Brain microvascular endothelial cell (primary cell): ENCODE measurements around the gene ORAI3.

Experiments
- DNase-seq: peaks from one replicate; pipeline ENCODE4 v3.0.0-alpha.2; 2020
- H3K27ac ChIP-seq: fragments of 250-450 bp; sonication (Bioruptor Pico); 2 replicates; pipeline ENCODE4 v1.5.1; 2020; ENCODE audit warnings: mild to moderate bottlenecking, moderate library complexity
- H3K27me3 ChIP-seq: fragments of 250-450 bp; sonication (Bioruptor Pico); replicated peaks from 2 replicates; pipeline ENCODE4 v1.5.1; 2020; ENCODE audit warnings: mild to moderate bottlenecking
- H3K36me3 ChIP-seq: fragments of 250-450 bp; sonication (Bioruptor Pico); replicated peaks from 2 replicates; pipeline ENCODE4 v1.5.1; 2020; ENCODE audit warnings: mild to moderate bottlenecking
- H3K4me3 ChIP-seq: 2 replicates; pipeline ENCODE4 v1.5.1; 2011; ENCODE audit warnings: low read depth, mild to moderate bottlenecking, control low read depth, low read length, moderate library complexity
- in situ Hi-C: cut with HindIII; loops from 2 replicates; pipeline ENCODE4 v1.10.0; 2017; ENCODE audit warnings: low sequenced_read_pairs, low pct_ligation_motif_present
- TF ChIP-seq, protein P1 (sequence below): IDR thresholded peaks from 2 replicates; pipeline ENCODE4 v1.5.1; 2011; ENCODE audit warnings: low read depth, mild to moderate bottlenecking, moderate library complexity, low read length, control low read depth, inconsistent platforms; ENCODE audit errors: missing control alignments

The ORAI3 gene

DNA sequence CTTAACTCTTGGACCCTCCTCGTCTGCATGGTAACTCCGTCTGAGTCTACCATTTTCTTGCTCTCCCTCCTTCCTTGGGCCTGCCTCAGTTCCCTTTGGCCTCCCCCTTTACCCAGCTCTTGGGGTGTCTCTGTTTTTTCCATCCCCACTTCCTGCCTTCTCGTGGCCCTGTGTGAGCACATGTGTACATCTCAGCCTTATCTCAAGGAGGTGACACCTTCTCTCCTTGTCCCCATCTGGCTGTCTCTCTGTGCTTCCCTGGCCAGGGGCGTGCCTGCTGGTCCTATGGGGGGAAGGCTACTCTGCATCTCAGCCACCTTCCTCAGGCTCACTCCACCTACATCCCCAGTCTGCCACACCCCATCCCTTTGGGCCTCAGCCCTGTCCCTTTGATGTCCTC, 45.9 kb upstream of the ORAI3 start:
- in situ Hi-C loops = no loop called here
- no peaks in the 10 kb centered on the region for H3K36me3 ChIP-seq
- no peak for DNase-seq
- TF ChIP-seq, protein P1, sequence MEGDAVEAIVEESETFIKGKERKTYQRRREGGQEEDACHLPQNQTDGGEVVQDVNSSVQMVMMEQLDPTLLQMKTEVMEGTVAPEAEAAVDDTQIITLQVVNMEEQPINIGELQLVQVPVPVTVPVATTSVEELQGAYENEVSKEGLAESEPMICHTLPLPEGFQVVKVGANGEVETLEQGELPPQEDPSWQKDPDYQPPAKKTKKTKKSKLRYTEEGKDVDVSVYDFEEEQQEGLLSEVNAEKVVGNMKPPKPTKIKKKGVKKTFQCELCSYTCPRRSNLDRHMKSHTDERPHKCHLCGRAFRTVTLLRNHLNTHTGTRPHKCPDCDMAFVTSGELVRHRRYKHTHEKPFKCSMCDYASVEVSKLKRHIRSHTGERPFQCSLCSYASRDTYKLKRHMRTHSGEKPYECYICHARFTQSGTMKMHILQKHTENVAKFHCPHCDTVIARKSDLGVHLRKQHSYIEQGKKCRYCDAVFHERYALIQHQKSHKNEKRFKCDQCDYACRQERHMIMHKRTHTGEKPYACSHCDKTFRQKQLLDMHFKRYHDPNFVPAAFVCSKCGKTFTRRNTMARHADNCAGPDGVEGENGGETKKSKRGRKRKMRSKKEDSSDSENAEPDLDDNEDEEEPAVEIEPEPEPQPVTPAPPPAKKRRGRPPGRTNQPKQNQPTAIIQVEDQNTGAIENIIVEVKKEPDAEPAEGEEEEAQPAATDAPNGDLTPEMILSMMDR = peak; percentile 0
- no peaks in the 10 kb centered on the region for H3K27me3 ChIP-seq
- H3K27ac ChIP-seq = no peak overlapping the region
- H3K4me3 ChIP-seq = no peak overlapping the region

- in situ Hi-C loops = no loop called here
- H3K36me3 ChIP-seq = no peaks in the 10 kb centered on the region
- TF ChIP-seq, protein P1 = no peak
- H3K4me3 ChIP-seq = no peak overlapping the region
- H3K27me3 ChIP-seq = no peaks in the 10 kb centered on the region
- no peak overlapping the region for H3K27ac ChIP-seq
- DNase-seq = no peak
Measured at GRCh38 chr16:30903596-30903995, 45.3 kb upstream of the ORAI3 start.

GRCh38 chr16:30904114-30904780, 44.6 kb upstream of the ORAI3 start:
- Histone ChIP-seq H3K36me3 (no peaks in the 10 kb centered on the region), H3K4me3 (no peak overlapping the region), H3K27ac (no peak overlapping the region), H3K27me3 (no peaks in the 10 kb centered on the region)
- in situ Hi-C loops = no loop called here
- TF ChIP-seq, protein P1 = no peak
- DNase-seq = no peak

DNA sequence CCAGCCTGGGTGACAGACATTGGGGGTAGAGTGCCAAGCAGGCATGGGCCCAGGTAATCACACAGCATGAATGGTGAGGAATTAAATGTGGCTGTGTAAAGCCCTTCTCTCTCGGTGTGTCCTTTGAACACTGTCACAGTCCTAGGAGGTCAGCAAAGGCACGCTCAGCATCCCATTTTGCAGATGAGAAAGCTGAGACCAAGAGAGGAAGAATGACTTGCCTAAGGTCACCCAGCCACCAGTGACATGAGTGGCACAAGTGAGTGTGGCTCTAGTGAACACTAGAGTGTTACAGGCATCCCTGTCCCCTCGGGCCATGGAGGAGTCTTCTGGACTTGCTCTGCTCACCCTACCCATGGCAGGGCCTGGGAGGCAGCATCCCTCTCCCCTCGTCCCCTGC, 41.8 kb upstream of the ORAI3 start:
- no peak for DNase-seq
- H3K36me3 ChIP-seq = no peaks in the 10 kb centered on the region
- H3K27me3 ChIP-seq = no peaks in the 10 kb centered on the region
- in situ Hi-C loops = no loop called here
- no peak overlapping the region for H3K4me3 ChIP-seq
- no peak overlapping the region for H3K27ac ChIP-seq
- TF ChIP-seq, protein P1 = no peak

GRCh38 chr16:30910427-30911029, 38.3 kb upstream of the ORAI3 start:
- Histone ChIP-seq H3K27ac (no peak overlapping the region), H3K4me3 (no peak overlapping the region), H3K27me3 (no peaks in the 10 kb centered on the region), H3K36me3 (no peaks in the 10 kb centered on the region)
- TF ChIP-seq, protein P1 = no peak
- in situ Hi-C loops = no loop called here
- no peak for DNase-seq

DNA sequence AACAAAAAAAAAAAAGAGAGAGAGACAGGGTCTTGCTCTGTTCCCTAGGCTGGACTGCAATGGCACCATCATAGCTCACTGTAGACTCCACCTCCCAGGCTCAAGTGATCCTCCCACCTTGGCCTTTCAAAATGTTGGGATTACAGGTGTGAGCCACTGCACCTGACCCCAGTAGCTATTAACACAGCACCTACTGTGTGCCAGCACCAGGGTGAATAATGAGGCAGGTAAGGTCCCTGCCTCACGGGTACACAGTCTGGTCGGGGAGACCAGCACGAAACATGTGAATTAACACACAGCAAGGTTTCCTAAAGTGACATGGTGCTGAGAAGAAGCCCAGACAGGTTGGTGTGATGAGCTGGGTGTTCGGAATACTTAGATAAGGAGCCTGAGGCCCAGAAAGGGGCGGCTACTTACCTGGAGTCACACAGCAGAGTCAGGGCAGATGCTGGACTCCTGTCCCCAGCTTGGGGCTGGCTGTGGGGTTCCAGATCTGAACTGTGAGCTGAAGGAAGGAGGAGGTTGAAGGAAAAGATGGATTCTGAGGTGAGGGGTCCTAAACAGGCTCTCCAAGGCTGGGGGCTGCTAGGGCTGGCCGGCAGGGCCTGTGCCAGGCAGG, 36.0 kb upstream of the ORAI3 start:
- no peak for DNase-seq
- Histone ChIP-seq H3K4me3 (no peak overlapping the region), H3K27me3 (no peaks in the 10 kb centered on the region), H3K27ac (no peak overlapping the region), H3K36me3 (no peaks in the 10 kb centered on the region)
- TF ChIP-seq, protein P1 = no peak
- in situ Hi-C loops = no loop called here
